Activated T-helper 2 cell treated with anti-CD3 and anti-CD28 coated beads, Interferon-gamma antibody, Interleukin-2, Interleukin-4, amounts not matched to agents 10 μg/mL and 5 μg/mL and 100 μg/mL, durations not matched to agents 14 hours and 24 hours and 36 hours (primary cell): ENCODE results near the gene ARL5C. TPM values are rescaled to one million over a fixed set of nuclear protein-coding genes. Genes with fewer than 3 reads are reported as not detected.
"Not testable (repeated sequence)": the region's sequence is repeated elsewhere in the genome, so short reads cannot be mapped to it uniquely, and the experiment has no call there.

Source experiments
- DNase-seq: peaks from one replicate; pipeline ENCODE4 v3.0.0; 2021; ENCODE audit warnings: low spot score
- H3K27ac Mint-ChIP-seq: one replicate; pipeline ENCODE4 v1.8.0; 2021; ENCODE audit warnings: mixed read lengths
- H3K27me3 Mint-ChIP-seq: one replicate; pipeline ENCODE4 v1.8.0; 2021; ENCODE audit warnings: low read depth, mixed read lengths
- H3K36me3 Mint-ChIP-seq: one replicate; pipeline ENCODE4 v1.8.0; 2021; ENCODE audit warnings: low read depth, mixed read lengths
- H3K4me1 Mint-ChIP-seq: one replicate; pipeline ENCODE4 v1.8.0; 2021; ENCODE audit warnings: low read depth, mixed read lengths
- H3K4me3 Mint-ChIP-seq: one replicate; pipeline ENCODE4 v1.8.0; 2021; ENCODE audit warnings: low read depth, mild to moderate bottlenecking, moderate library complexity, mixed read lengths
- H3K9me3 Mint-ChIP-seq: one replicate; pipeline ENCODE4 v1.8.0; 2021; ENCODE audit warnings: mixed read lengths
- intact Hi-C: fragments of 100-400 bp; cut with micrococcal nuclease; formaldehyde crosslinking; loops from one replicate; pipeline ENCODE4 v1.15.1; 2023
- total RNA-seq: library from RNA; stranded (reverse); gene quantifications from 2 replicates; pipeline ENCODE4 v1.2.3, GENCODE V29; 2022

The ARL5C gene
- total RNA-seq, 1 donor from 2014 or later = 0.07 TPM

DNA sequence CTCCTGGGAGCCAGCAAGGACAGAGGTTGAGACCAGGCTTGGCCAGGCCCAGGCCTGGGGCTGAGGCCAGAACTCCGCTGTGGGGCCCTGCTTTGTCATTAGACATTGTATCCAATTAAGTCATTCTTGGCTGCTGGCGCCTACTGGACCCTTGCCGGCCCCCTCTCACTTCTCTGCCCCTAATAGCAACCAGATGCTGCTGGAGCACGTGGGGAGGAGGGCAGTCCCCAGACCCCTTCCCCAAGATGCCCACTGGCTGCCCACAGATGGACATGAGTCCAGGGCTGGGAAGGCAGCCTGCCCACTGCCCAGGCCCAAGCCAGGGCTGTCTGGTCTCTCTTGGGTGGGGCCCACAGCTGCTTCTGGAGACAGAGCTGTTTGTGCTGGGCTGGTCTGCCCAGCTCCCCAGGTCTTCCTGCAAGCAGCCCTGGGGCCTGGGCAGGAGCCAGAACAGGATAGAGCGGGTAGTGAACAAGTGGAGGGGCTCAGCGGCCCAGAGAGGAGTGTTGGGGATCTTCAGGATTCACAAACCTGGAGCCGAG is 22.3 kb downstream of the ARL5C start:
- no peak overlapping the region for H3K27ac Mint-ChIP-seq
- no peak overlapping the region for H3K4me3 Mint-ChIP-seq
- intact Hi-C loops = no loop called here

DNA sequence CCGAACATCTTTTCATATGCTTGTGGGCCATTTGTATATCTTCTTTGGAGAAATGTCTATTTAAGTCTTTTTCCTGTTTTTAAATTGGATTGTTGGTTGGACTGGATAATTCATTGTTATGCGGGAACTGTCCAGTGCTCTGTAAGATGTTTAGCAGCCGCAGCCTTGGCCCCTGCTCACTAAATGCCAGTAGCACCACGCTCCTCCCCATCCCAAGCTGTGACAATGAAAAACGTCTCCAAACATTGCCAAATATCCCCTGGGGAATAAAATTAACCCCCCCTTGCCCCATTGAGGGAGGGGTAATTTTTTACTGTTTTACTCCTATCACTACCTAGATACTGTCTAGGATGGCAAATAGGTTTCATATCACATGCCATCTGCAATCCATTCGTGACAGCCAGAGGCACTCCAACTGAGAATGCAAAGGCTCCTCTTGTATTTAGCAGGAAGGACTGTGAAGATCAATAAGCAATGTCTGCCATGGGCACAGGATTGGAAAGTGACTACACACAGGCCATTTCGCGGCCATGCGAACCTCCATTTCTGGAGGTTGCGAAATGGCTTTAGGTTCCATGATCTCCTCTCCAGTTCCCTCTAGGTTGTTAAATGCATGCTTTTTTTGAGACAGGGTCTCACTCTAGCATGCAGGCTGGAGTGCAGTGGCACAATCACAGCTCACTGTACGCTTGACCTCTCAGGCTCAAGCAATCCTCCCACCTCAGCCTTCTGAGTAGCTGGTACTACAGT is 23.9 kb downstream of the ARL5C start:
- Mint-ChIP-seq H3K4me1 (no peaks in the 10 kb centered on the region), H3K27me3 (no peaks in the 10 kb centered on the region), H3K27ac (no peak overlapping the region), H3K36me3 (no peaks in the 10 kb centered on the region), H3K4me3 (no peak overlapping the region), H3K9me3 (no peaks in the 10 kb centered on the region)
- intact Hi-C loops = no loop called here
- DNase-seq = no peak

More for the DNA sequence above, 22.3 kb downstream of the ARL5C start:
- H3K4me1 Mint-ChIP-seq = no peaks in the 10 kb centered on the region
- H3K9me3 Mint-ChIP-seq = no peaks in the 10 kb centered on the region
- DNase-seq = no peak
- H3K36me3 Mint-ChIP-seq = no peaks in the 10 kb centered on the region
- H3K27me3 Mint-ChIP-seq = peaks cover 3% of the 10 kb centered on the region

DNA sequence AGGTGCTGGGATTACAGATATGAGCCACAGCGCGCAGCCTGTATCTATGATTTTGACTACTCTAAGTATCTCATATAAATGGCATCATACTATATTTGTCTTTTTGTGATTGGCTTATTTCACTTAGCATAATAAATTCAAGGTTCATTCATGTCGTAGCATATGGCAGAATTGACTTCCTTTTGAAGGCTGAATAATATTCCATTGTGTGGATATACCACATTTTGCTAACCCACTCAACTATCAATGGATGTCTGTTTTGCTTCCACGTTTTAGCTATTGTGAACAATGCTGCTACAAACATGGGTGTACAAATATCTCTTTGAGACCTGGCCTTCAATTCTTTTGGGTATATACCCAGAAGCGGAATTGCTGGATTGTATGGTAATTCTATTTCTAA is 24.7 kb downstream of the ARL5C start:
- Mint-ChIP-seq H3K27me3 (no peaks in the 10 kb centered on the region), H3K4me3 (no peak overlapping the region), H3K27ac (no peak overlapping the region), H3K4me1 (no peaks in the 10 kb centered on the region), H3K9me3 (no peaks in the 10 kb centered on the region), H3K36me3 (no peaks in the 10 kb centered on the region)
- intact Hi-C loops = no loop called here
- no peak for DNase-seq

DNA sequence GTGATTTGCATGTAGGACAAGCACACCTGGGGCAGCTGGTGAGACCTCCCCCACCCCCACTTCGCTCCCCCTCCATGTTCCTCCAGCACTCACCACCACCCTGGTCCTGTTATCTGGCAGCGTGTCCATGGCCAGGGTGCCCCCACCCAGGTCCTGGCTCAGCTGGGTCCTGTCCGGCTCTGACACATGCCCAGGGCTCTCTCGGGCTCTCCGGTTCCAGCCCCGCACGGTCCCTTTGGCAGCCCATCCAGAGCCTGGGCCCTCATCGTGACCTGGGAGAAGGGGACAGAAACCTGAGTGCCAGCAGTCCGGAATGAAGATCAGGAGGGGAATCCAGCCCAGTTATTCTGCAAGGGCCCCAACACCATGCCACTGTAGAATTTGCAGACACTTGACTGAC is 26.4 kb downstream of the ARL5C start:
- H3K4me1 Mint-ChIP-seq = no peaks in the 10 kb centered on the region
- no peaks in the 10 kb centered on the region for H3K36me3 Mint-ChIP-seq
- intact Hi-C loops = no loop called here
- no peak overlapping the region for H3K4me3 Mint-ChIP-seq
- no peak for DNase-seq
- H3K27me3 Mint-ChIP-seq = no peaks in the 10 kb centered on the region
- H3K9me3 Mint-ChIP-seq = no peaks in the 10 kb centered on the region
- H3K27ac Mint-ChIP-seq = no peak overlapping the region

DNA sequence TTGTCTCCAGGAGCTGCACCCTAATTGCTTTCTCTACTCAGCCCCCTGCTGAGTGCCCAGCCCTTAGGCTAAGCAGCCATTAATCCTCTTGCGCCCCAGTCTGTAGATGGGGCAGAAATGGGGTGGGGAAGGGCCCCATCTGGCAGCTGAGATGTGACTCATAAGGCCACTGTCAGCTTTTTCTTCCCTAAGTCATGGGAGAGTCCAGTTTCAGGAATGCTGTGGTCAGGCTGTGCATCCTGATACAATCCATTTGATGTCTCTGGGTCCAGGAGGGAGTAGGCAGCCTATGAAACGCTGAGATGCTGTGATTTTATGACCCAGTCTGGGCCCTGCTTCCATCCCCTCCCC is 26.8 kb downstream of the ARL5C start:
- Mint-ChIP-seq H3K4me1 (no peaks in the 10 kb centered on the region), H3K36me3 (no peaks in the 10 kb centered on the region), H3K4me3 (no peak overlapping the region), H3K27ac (no peak overlapping the region), H3K27me3 (no peaks in the 10 kb centered on the region), H3K9me3 (no peaks in the 10 kb centered on the region)
- intact Hi-C loops = no loop called here
- DNase-seq = no peak

DNA sequence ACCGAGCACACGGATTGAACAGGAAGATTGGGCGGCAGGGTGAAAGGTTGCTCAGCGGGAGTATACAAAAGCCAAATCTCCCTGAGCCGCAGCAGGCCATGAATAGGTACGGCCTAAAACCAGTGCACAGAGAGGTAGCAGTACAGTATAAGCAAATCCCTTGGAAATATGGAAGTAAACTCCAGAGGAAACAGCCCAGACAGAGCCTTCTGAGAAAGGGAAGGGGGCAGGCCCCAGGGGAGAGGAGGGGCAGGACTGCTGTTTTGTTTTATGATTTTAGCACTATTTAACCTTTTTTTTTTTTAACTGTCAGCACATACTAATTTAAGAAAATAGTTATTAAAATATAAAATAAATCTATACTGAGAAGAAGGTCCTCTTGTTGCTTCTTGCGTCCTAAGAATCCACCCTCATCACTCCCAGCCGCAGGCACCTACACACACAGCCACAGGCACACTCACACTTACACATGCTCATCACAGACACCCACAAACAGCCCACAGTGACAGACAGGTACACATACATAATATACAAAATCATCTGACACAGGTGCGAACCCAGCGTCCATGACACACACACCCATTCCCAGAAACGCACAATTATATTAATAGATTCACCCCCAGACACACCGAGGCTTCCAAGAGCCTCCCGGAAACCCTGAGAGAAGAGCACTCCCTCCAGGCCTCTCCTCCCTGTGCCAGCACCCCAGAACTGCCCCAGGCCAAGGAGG is 27.4 kb downstream of the ARL5C start:
- H3K4me1 Mint-ChIP-seq = no peaks in the 10 kb centered on the region
- intact Hi-C loops = no loop called here

DNA sequence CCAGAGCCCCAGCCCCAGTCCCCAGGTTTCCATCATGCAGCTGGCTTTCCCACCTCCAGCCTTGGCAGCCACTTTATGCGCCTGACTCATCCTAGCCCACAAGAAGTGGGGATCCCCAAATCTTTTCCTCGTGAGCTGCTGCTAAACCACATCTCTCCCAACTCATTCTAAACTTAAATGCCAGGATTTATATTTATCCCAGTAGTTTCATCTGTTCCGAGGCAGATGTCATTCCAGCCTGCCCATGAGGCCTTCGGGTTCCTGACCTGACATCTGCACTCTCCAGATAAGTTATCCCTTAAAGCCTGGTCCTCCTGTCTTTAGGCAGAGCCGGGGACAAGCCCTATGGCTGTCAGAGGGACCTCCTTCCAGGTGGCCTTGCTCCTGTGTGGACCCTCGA is 31.1 kb downstream of the ARL5C start:
- H3K4me3 Mint-ChIP-seq = no peak overlapping the region
- H3K36me3 Mint-ChIP-seq = no peaks in the 10 kb centered on the region
- intact Hi-C loops = no loop called here
- no peak for DNase-seq
- H3K27ac Mint-ChIP-seq = no peak overlapping the region
- no peaks in the 10 kb centered on the region for H3K4me1 Mint-ChIP-seq
- no peaks in the 10 kb centered on the region for H3K27me3 Mint-ChIP-seq
- H3K9me3 Mint-ChIP-seq = no peaks in the 10 kb centered on the region

More for the DNA sequence above, 27.4 kb downstream of the ARL5C start:
- Mint-ChIP-seq H3K27ac (no peak overlapping the region), H3K4me3 (no peak overlapping the region), H3K9me3 (no peaks in the 10 kb centered on the region), H3K36me3 (no peaks in the 10 kb centered on the region), H3K27me3 (no peaks in the 10 kb centered on the region)
- DNase-seq = no peak

DNA sequence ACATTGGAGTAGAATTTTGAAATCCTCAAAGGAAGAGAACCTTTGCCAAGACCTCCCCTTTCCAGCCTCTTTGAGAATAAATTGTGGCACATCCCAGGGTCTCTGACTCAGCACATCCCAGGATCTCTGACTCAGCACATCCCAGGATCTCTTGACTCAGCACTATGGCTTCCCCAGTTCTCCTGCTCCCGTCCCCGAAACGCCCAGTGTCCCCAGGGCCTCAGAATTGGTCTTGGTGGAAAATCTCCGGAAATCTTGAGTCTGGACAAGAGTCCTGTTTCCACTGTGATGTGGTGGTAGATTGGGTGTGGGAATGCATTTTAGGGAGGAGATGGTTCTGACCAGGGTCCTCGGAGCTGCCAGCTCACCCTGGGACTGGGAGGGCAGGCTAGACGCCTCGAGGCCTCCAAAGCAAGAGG is 33.8 kb downstream of the ARL5C start:
- no peak for DNase-seq
- intact Hi-C loops = no loop called here
- Mint-ChIP-seq H3K27ac (no peak overlapping the region), H3K9me3 (no peaks in the 10 kb centered on the region), H3K36me3 (no peaks in the 10 kb centered on the region), H3K27me3 (no peaks in the 10 kb centered on the region), H3K4me1 (no peaks in the 10 kb centered on the region), H3K4me3 (no peak overlapping the region)

DNA sequence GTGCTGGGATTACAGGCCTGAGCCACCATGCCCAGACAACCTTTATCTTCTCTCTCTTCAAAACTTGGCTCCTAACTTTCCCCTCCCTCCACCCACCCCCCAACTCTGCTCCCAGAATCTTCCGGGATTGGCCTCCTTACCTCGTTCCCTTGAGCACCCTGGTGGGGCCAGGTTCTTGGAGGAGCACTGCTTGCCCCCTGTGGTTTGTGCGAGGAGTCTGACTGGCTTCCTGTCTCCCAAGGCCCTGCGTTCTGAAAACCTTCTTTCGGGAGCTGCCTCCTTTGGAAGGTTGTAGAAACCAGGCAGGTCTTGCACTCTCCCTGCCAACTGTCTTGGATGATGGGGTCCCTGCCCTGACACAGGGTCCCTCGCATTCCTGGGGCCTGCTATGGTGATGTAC is 34.3 kb downstream of the ARL5C start:
- H3K4me1 Mint-ChIP-seq = no peaks in the 10 kb centered on the region
- H3K4me3 Mint-ChIP-seq = no peak overlapping the region
- H3K9me3 Mint-ChIP-seq = no peaks in the 10 kb centered on the region
- no peaks in the 10 kb centered on the region for H3K36me3 Mint-ChIP-seq
- intact Hi-C loops = no loop called here
- no peak overlapping the region for H3K27ac Mint-ChIP-seq
- no peaks in the 10 kb centered on the region for H3K27me3 Mint-ChIP-seq
- DNase-seq = no peak

DNA sequence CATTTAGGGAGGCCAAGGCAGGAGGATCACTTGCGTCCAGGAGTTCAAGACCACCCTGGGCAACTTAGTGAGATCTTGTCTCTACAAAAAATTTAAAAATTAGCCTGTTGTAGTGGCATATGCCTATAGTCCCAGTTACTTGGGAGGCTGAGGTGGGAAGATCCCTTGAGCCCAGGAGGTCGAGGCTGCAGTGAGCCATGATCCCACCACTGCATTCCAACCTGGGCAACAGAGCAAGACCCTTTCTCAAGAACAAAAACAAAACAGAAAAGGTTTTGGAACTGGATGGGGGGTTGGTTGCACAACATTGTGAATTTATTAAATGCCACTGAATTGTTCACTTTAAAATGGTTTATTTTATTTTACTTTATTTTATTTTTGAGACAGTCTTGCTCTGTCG is 35.8 kb downstream of the ARL5C start:
- DNase-seq = no peak
- no peaks in the 10 kb centered on the region for H3K4me1 Mint-ChIP-seq
- no peaks in the 10 kb centered on the region for H3K27me3 Mint-ChIP-seq
- no peak overlapping the region for H3K4me3 Mint-ChIP-seq
- no peaks in the 10 kb centered on the region for H3K9me3 Mint-ChIP-seq
- no peak overlapping the region for H3K27ac Mint-ChIP-seq
- intact Hi-C loops = no loop called here
- H3K36me3 Mint-ChIP-seq = no peaks in the 10 kb centered on the region

DNA sequence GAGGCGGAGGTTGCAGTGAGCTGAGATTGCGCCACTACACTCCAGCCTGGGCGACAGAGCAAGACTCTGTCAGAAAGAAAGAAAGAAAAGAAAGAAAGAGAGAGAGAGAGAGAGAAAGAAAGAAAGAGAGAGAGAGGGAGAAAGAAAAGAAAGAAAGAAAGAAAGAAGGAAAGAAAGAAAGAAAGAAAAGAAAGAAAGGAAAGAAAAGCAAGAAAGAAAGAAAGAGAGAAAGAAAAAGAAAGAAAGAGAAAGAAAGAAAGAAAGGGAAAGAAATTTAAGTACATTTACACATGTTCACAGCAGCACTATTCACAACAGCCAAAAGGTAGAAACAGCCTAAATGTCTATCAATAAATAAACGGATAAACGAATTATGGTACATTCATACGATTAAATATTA is 36.4 kb downstream of the ARL5C start:
- H3K27me3 Mint-ChIP-seq, H3K4me3 Mint-ChIP-seq, H3K36me3 Mint-ChIP-seq, H3K27ac Mint-ChIP-seq, DNase-seq, H3K9me3 Mint-ChIP-seq, intact Hi-C loops, H3K4me1 Mint-ChIP-seq: not testable (repeated sequence)

DNA sequence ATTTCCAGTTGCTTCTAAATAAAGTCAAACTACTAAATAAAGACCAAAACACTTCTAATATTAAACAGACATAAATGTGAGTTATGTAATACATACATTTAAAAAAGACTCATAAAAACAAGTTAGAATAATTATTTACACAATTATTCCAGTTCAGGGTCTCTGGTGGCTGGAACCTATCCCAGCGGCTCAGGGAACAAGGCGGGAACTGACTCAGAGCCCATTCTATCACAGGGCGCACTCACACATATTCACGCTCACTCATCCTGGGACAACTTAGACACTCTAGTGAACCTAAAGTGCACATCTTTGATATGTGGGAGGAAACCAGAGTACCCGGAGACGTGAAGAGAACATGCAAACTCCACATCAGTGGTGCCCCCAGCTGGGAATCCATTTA is 39.5 kb downstream of the ARL5C start:
- Mint-ChIP-seq H3K4me3 (no peak overlapping the region), H3K9me3 (no peaks in the 10 kb centered on the region), H3K4me1 (no peaks in the 10 kb centered on the region), H3K27me3 (no peaks in the 10 kb centered on the region), H3K36me3 (no peaks in the 10 kb centered on the region), H3K27ac (no peak overlapping the region)
- no peak for DNase-seq
- intact Hi-C loops = no loop called here

DNA sequence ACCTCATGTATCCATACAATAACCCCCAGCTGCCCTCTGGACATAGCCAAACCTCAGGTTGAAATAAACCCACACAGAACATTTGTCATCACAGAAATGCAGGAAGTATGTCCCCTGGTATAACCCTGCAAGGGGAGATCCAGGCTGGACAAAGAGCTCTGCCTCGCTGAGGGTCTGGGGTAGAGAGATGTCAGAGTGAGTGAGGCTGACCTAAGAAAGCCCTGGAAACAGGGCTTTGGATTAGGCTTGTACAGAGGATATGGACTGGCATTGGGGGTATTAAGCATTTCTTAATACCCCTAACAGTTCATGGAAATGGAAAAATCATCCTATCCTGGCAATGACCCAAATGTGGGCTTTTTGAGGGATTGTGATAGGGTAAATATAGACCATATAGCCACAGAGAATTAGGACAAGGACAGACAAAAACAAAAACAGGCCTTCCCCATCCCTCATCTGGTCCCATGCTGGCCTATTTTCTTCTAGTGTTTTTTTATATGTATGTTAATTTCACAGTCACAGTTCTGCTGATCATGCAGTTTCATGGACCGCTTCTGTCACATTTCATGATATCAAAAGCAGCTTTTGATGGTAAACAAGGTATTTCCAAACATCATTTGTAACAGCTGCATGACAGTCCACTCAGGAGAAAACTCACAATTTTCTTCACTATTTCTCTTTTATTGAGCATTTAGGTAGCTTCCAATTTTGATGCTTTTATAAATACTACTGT is 40.7 kb downstream of the ARL5C start:
- no peak overlapping the region for H3K4me3 Mint-ChIP-seq
- H3K36me3 Mint-ChIP-seq = no peaks in the 10 kb centered on the region
- DNase-seq = no peak
- intact Hi-C loops = no loop called here
- no peak overlapping the region for H3K27ac Mint-ChIP-seq
- H3K4me1 Mint-ChIP-seq = no peaks in the 10 kb centered on the region
- no peaks in the 10 kb centered on the region for H3K27me3 Mint-ChIP-seq
- H3K9me3 Mint-ChIP-seq = no peaks in the 10 kb centered on the region
